Tibial nerve (tissue), 3 donors: ENCODE results near the gene LARP1.
"Not testable (repeated sequence)": the region's sequence is repeated elsewhere in the genome, so short reads cannot be mapped to it uniquely, and the experiment has no call there.

ENCODE experiments used
- CTCF ChIP-seq, 5 experiments: fragments of 200-600 bp in 3 of 5; fragments of 450-650 bp in 2 of 5; sonication (generic) in 3 of 5; IDR thresholded peaks; one replicate each; pipeline ENCODE4 v1.5.1; 2016 to 2019; ENCODE audit warnings: antibody characterized with exemption in 5 of 5, mild to moderate bottlenecking in 3 of 5, moderate library complexity in 2 of 5
- POLR2A ChIP-seq, 2 donors: fragments of 450-650 bp; IDR thresholded peaks; one replicate each; pipeline ENCODE4 v1.6.1; 2017; ENCODE audit warnings: antibody characterized with exemption in 2 of 2, mild to moderate bottlenecking in 2 of 2, moderate library complexity in 2 of 2

DNA sequence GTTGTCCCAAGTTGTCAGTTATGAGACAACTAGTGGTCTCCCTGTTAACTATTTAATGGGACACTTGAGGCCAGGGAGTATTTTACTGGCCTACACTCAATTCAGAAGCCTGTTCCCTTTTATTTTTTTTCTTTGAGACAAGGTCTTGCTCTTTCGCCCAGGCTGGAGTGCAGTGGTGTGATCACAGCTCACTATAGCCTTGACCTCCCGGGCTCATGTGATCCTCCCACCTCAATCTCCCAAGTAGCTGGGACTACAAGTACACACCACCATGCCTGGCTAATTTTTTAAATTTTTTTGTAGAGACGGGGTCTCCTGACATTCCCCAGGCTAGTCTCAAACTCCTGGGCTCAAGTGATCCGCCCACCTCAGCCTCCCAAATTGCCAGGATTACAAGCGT, 67.7 kb downstream of the LARP1 start:
- TF ChIP-seq CTCF, POLR2A (IDR thresholded peaks at IDR 0.05): not testable (repeated sequence)
